Bronchial epithelial cell (primary cell): ENCODE measurements around the gene MAP7D3. TPM values are rescaled to one million over a fixed set of nuclear protein-coding genes. Genes with fewer than 3 reads are reported as not detected.

Experiments
- DNase-seq: peaks from one replicate; pipeline ENCODE4 v3.0.0-alpha.2; 2010; ENCODE audit warnings: low read depth
- FAIRE-seq: peaks from 2 replicates; lab custom pipeline; 2011; peaks lifted over from hg19 to GRCh38; lab: Jason Lieb, UNC
- H3K27me3 ChIP-seq: 2 replicates; pipeline ENCODE4 v1.5.1; 2011; ENCODE audit warnings: low read length; ENCODE audit not compliant: control insufficient read depth, insufficient read depth
- H3K36me3 ChIP-seq: 2 replicates; pipeline ENCODE4 v1.5.1; 2011; ENCODE audit warnings: low read length; ENCODE audit not compliant: control insufficient read depth, insufficient read depth
- H3K4me3 ChIP-seq: 2 replicates; pipeline ENCODE4 v1.5.1; 2011; ENCODE audit warnings: mild to moderate bottlenecking, low read depth, low read length, control low read depth
- total RNA-seq: library from RNA; depleted of rRNA; stranded (reverse); fragments of >200 nt; gene quantifications from 2 replicates; pipeline ENCODE4 v1.2.1, GENCODE V29; 2014
- TF ChIP-seq, protein P1 (sequence below): IDR thresholded peaks from 2 replicates; pipeline ENCODE4 v1.5.1; 2011; ENCODE audit warnings: mild to moderate bottlenecking, moderate library complexity, low read length, control low read depth, inconsistent platforms; ENCODE audit not compliant: insufficient read depth, severe bottlenecking

The MAP7D3 gene
- total RNA-seq, 1 donor from 2014 or later: 3.2 TPM

DNA sequence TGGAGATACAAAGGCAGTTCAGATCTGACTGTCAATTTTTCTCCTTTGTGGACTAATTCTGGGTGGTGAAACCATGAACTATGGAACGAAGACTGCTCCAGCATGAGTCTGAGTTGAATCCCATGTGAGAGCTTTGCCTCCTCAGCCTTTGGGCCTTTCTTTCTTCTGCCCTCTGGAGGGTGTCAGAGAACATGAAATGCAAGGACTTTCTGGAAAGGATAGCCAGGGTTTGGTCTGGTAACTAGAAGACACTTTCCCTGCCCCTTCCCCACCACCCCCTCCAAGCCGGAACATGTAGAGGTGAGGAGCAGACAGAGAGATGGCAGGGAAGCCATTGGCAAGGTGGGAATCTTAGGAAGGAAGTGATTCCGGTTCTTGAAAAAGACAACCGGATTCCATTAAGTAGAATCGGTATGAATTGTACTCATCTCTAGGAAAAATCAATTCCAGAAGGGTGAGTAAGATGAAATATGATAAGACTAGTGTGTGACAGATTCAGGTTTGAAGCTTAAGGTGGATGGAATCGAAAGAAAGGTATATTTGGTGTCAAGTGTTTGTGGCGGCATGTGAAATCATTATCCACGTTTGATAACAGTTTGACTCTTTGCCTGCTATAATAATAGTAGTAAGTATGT lies 84.9 kb downstream of the MAP7D3 start:
- FAIRE-seq: no peak
- Histone ChIP-seq H3K4me3 (no peak overlapping the region), H3K36me3 (no peaks in the 10 kb centered on the region), H3K27me3 (no peaks in the 10 kb centered on the region)
- TF ChIP-seq, protein P1, sequence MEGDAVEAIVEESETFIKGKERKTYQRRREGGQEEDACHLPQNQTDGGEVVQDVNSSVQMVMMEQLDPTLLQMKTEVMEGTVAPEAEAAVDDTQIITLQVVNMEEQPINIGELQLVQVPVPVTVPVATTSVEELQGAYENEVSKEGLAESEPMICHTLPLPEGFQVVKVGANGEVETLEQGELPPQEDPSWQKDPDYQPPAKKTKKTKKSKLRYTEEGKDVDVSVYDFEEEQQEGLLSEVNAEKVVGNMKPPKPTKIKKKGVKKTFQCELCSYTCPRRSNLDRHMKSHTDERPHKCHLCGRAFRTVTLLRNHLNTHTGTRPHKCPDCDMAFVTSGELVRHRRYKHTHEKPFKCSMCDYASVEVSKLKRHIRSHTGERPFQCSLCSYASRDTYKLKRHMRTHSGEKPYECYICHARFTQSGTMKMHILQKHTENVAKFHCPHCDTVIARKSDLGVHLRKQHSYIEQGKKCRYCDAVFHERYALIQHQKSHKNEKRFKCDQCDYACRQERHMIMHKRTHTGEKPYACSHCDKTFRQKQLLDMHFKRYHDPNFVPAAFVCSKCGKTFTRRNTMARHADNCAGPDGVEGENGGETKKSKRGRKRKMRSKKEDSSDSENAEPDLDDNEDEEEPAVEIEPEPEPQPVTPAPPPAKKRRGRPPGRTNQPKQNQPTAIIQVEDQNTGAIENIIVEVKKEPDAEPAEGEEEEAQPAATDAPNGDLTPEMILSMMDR: peak; percentile 27
- peak; percentile 39 for DNase-seq

DNA sequence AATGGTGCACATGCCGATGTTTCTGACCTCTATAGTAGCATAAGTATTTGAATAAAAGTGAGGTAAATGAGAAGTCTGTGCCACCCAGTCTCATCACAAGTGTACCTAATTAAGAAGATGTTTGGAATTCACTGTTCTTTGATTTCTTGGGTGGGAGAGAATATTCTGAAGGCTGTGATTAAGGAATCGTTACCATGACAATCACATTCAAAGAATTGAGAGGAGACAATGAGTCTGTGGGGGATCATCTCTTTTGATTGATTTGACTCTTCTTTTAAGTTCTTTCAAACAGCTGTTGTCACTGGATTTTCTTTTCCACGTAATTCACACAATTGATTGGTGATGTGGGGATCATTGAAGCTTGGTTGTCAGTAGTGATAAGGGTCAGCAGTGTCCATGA lies 85.8 kb downstream of the MAP7D3 start:
- Histone ChIP-seq H3K36me3 (no peaks in the 10 kb centered on the region), H3K4me3 (no peak overlapping the region), H3K27me3 (no peaks in the 10 kb centered on the region)
- FAIRE-seq: no peak
- DNase-seq: no peak
- TF ChIP-seq, protein P1: no peak

DNA sequence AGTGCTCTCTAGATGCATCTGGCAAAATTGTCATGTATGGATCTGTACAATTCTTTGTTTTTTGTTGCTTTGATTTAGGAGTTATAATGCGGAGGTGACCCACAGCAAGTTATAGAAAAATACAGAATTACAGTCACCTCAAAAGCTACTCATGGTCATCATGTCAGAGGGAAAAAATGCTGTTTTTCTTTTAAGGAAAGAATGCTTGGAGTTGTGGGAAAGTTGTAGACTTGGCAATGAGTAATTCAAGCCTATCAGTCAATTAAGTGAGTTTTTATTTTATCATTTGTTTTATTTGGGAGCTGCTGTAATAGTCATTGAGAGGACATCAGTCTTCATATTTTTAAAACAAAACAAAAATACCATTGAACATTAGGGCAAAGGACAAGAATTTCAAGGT lies 87.5 kb downstream of the MAP7D3 start:
- Histone ChIP-seq H3K27me3 (no peaks in the 10 kb centered on the region), H3K36me3 (no peaks in the 10 kb centered on the region), H3K4me3 (no peak overlapping the region)
- DNase-seq (no peak), FAIRE-seq (no peak)
- TF ChIP-seq, protein P1: no peak

Other genes starting within 250 kb of the MAP7D3 start
- gene FHL1, start 103.9 kb downstream of the MAP7D3 start, total RNA-seq: 39.3 and 45.5 TPM in 2 replicates
- gene ADGRG4, start 49.6 kb upstream of the MAP7D3 start, total RNA-seq: not detected in 2 replicates
- gene BRS3, start 236.5 kb upstream of the MAP7D3 start, total RNA-seq: not detected in 2 replicates
- gene HTATSF1, start 246.2 kb upstream of the MAP7D3 start, total RNA-seq: 38.4 and 43.7 TPM in 2 replicates